NCI-H524 (cell line): ENCODE data around the gene FAS.

Experiments
- DNase-seq, 2 experiments: peaks; one replicate each; lab custom pipeline; 2025; lab: John Stamatoyannopoulos, UW

FAS gene

GRCh38 chr10:88971221-88972061 lies 19.2 kb upstream of the FAS start:
- no peak for DNase-seq

- DNase-seq, result no peak
Measured at GRCh38 chr10:88974012-88974411, 16.6 kb upstream of the FAS start.

DNA sequence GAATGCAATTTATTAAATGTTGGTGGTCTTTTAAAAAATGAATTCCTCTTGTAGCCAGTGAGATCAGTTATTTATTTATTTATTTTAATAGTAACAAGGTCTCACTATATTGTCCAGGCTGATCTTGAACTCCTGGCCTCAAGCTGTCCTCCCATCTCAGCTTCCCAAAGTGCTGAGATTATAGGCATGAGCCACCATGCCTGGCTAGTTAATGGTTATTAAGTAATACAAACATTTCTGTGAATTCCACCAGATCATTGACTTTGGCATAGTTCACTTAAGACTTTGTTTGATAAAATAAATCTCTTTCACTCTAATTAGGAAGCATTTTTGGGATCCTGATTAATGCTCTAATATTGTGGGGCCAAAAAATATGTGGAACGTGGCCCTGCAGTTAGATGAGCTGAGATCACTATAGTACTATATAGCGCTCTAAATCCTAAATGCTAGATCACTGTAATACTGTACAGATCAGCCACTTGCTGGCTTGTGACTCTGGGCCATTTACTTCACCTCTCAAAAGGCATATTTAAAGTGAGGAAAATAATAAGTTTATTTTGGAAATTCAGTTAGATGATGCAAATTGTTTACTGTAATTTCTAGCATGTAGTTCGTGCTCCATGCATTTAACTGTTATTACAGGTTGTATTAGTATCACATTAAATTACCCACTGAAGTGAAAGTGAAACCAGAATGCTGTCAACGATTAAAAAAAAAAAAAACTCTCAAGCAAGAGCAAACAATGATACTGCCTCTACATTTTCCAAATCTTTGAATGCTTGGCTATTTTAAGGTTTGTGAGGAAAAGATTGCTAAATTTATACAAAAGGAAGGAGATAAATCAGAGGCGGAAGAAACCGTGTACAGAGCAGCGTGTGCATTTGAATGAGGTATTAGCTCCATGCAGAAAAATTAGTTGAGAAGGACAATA lies 15.9 kb upstream of the FAS start:
- no peak for DNase-seq

DNA sequence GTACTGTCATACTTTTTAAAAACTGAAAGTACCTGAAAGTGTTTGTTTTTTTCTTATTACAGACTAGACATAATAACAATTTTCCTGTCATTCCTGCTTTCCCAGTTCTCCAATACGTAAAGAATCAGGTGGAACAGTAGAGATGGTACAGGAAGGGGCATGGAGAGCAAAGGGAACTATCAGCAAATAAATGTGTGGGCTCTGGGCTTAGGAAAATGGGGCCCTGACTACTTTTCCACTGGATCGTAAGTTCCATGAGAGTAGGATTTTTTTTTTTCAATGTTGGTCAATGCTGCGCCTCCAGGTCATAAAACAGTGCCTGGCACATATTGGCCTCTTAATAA lies 15.2 kb upstream of the FAS start:
- DNase-seq, result no peak

- no peak for DNase-seq
Measured at GRCh38 chr10:88978463-88978862, 12.1 kb upstream of the FAS start.

DNA sequence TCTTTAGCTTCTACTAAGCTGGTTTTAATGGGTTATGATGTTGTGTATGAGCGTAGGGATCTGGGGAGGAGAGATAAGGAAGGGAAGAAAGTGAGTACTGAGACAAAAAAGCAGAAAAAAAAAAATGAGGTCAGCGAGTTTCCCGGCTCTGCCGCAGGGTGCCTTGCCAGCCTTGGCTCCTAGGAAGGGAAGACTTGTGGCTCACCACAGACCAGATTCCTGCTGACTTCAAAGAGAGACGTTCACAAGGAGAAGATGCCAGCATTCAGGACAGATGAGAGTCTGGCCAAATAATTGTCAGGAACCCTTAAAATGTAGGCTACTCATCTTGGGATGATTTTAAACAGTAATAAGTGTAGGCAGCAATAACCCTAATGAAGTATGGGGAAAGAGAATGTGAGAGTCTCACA lies 11.4 kb upstream of the FAS start:
- DNase-seq, result no peak

GRCh38 chr10:88979603-88980002 lies 11.0 kb upstream of the FAS start:
- DNase-seq, result no peak

DNA sequence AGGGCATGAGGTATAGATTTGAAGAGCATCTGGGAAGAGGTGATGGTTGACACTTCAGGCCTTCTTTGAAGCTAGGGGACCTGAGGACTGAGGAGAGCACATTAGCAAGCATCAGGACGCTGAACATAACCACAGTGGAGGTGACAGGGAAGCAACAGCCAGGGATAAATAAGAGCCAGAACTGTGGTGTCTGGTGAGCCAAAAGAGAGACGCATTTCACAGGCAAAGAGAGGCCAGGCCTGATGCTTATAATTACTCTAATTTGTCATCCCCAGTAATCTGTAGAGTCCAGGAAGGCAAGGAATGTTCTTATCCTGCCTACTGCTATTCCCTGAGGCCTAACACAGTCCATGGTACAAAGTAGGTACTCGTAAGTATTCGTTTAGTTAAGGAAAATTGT lies 10.4 kb upstream of the FAS start:
- no peak for DNase-seq

DNA sequence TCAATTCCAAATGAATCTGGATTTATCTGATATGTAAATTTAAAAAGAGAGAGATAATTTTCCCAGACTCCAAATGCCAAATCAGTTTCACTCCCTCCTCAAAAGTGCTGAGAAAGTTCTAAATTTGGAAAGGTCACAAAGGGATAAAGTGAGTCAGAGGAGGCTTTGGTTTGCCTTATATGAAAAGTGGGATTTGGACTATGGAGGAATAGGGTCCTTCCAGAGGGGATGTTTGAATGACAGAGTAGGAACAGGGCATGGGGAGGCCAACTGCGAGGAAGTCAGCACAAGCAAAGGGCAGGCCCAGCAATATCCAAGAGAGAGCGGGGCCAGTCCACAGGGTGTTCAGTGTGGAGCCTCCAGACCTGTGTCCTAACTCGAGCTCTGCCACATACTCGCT lies 9.8 kb upstream of the FAS start:
- no peak for DNase-seq

GRCh38 chr10:88981435-88981834 lies 9.2 kb upstream of the FAS start:
- DNase-seq, result no peak

GRCh38 chr10:88982366-88982765 lies 8.2 kb upstream of the FAS start:
- no peak for DNase-seq

- DNase-seq, result no peak
Measured at GRCh38 chr10:88983206-88983605, 7.4 kb upstream of the FAS start.

GRCh38 chr10:88983939-88984338 lies 6.7 kb upstream of the FAS start:
- DNase-seq, result no peak

GRCh38 chr10:88984525-88984924 lies 6.1 kb upstream of the FAS start:
- DNase-seq, result no peak

GRCh38 chr10:88986549-88987242 lies 3.9 kb upstream of the FAS start:
- peak in 1 of 2 experiments; percentile 13 for DNase-seq

DNA sequence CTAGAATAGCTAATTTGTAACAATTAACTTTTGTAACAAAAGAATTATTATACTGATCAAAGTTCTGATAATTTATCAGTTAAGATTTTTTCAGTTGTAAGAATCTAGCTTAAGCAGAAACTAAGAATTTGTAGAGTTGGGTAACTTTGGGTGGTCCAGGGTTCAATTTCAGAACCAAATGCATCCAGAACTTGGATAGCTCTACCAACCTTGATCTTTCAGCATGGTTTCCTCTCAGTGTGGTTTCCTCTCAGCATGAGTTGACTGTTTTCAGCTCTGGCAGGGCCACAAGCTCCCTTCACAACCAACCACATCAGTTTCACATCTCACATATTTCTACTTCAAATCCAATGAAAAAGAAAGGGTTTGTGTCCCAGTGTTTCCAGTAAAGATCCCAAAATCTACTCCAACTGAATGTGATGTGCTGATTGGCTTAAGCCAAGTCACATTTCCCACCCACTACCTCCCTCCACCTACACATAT lies 3.3 kb upstream of the FAS start:
- DNase-seq, result no peak

- no peak for DNase-seq
Measured at GRCh38 chr10:88987840-88988239, 2.8 kb upstream of the FAS start.

GRCh38 chr10:88989423-88989822 lies 1.2 kb upstream of the FAS start:
- DNase-seq, result no peak

DNA sequence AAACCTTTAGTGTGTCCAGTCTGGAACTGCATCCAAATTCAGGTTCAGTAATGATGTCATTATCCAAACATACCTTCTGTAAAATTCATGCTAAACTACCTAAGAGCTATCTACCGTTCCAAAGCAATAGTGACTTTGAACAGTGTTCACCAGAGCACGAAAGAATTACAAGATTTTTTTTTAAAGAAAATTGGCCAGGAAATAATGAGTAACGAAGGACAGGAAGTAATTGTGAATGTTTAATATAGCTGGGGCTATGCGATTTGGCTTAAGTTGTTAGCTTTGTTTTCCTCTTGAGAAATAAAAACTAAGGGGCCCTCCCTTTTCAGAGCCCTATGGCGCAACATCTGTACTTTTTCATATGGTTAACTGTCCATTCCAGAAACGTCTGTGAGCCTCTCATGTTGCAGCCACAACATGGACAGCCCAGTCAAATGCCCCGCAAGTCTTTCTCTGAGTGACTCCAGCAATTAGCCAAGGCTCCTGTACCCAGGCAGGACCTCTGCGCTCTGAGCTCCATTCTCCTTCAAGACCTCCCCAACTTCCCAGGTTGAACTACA lies 694 bp upstream of the FAS start:
- DNase-seq, result no peak

- DNase-seq, result peak; percentile 0 to 40
Measured at GRCh38 chr10:88991161-88991898, 732 bp downstream of the FAS start.

- no peak for DNase-seq
Measured at GRCh38 chr10:88991899-88992320, 1.3 kb downstream of the FAS start.
